Endothelial cell (in vitro differentiated cells): ENCODE measurements around the gene FRMD4A. TPM values are rescaled to one million over a fixed set of nuclear protein-coding genes. Genes with fewer than 3 reads are reported as not detected.

Experiments used
- DNase-seq: peaks from one replicate; pipeline ENCODE4 v3.0.0; 2021; ENCODE audit warnings: low spot score
- H3K27ac Mint-ChIP-seq: one replicate; pipeline ENCODE4 v1.8.0; 2021; ENCODE audit warnings: mixed read lengths, inconsistent platforms; ENCODE audit not compliant: unreplicated experiment
- H3K27me3 Mint-ChIP-seq: one replicate; pipeline ENCODE4 v1.8.0; 2021; ENCODE audit warnings: mild to moderate bottlenecking, moderate library complexity, mixed read lengths, inconsistent platforms; ENCODE audit not compliant: unreplicated experiment
- H3K36me3 Mint-ChIP-seq: one replicate; pipeline ENCODE4 v1.8.0; 2021; ENCODE audit warnings: mild to moderate bottlenecking, low read depth, mixed read lengths, inconsistent platforms; ENCODE audit not compliant: unreplicated experiment
- H3K4me1 Mint-ChIP-seq: one replicate; pipeline ENCODE4 v1.8.0; 2021; ENCODE audit warnings: mild to moderate bottlenecking, mixed read lengths, inconsistent platforms; ENCODE audit not compliant: unreplicated experiment
- H3K4me3 Mint-ChIP-seq: one replicate; pipeline ENCODE4 v1.8.0; 2021; ENCODE audit warnings: mild to moderate bottlenecking, mixed read lengths, inconsistent platforms; ENCODE audit not compliant: unreplicated experiment
- H3K9me3 Mint-ChIP-seq: one replicate; pipeline ENCODE4 v1.8.0; 2021; ENCODE audit warnings: mixed read lengths, inconsistent platforms; ENCODE audit not compliant: unreplicated experiment
- CTCF ChIP-seq: fragments of 200-600 bp; sonication (generic); IDR thresholded peaks from one replicate; pipeline ENCODE4 v1.5.0; 2021; ENCODE audit warnings: antibody characterized with exemption; ENCODE audit not compliant: unreplicated experiment
- total RNA-seq: library from RNA; stranded (reverse); fragmentation: NEBNext Ultra II Directional; extraction: Animal tissue kit (Norgen Biotek cat#: 25700); gene quantifications from one replicate; pipeline ENCODE4 v1.2.1, GENCODE V29; 2021; ENCODE audit not compliant: unreplicated experiment

The FRMD4A gene
- total RNA-seq, 1 donor from 2014 or later, result 68.9 TPM

GRCh38 chr10:13936826-13937225 is 393.9 kb downstream of the FRMD4A start:
- TF ChIP-seq CTCF, result no peak
- no peaks in the 10 kb centered on the region for H3K9me3 Mint-ChIP-seq
- peaks cover 7% of the 10 kb centered on the region for H3K36me3 Mint-ChIP-seq
- no peaks in the 10 kb centered on the region for H3K4me1 Mint-ChIP-seq
- DNase-seq, result no peak
- peaks cover 3% of the 10 kb centered on the region for H3K27me3 Mint-ChIP-seq
- H3K4me3 Mint-ChIP-seq, result no peak overlapping the region
- no peak overlapping the region for H3K27ac Mint-ChIP-seq

- DNase-seq, result no peak
- Mint-ChIP-seq H3K9me3 (no peaks in the 10 kb centered on the region), H3K36me3 (peaks cover 3% of the 10 kb centered on the region), H3K27ac (no peak overlapping the region), H3K4me1 (peaks cover 6% of the 10 kb centered on the region), H3K27me3 (peaks cover under 1% of the 10 kb centered on the region), H3K4me3 (no peak overlapping the region)
- no peak for TF ChIP-seq CTCF
Observed at GRCh38 chr10:13930120-13930519, 400.6 kb downstream of the FRMD4A start.

- H3K4me3 Mint-ChIP-seq, result no peak overlapping the region
- TF ChIP-seq CTCF, result no peak
- no peak overlapping the region for H3K27ac Mint-ChIP-seq
- H3K4me1 Mint-ChIP-seq, result peaks cover 6% of the 10 kb centered on the region
- H3K9me3 Mint-ChIP-seq, result no peaks in the 10 kb centered on the region
- no peaks in the 10 kb centered on the region for H3K36me3 Mint-ChIP-seq
- no peak for DNase-seq
- no peaks in the 10 kb centered on the region for H3K27me3 Mint-ChIP-seq
Observed at GRCh38 chr10:13928451-13928850, 402.3 kb downstream of the FRMD4A start.

- no peak overlapping the region for H3K4me3 Mint-ChIP-seq
- no peaks in the 10 kb centered on the region for H3K27me3 Mint-ChIP-seq
- peaks cover 6% of the 10 kb centered on the region for H3K4me1 Mint-ChIP-seq
- no peak for DNase-seq
- H3K27ac Mint-ChIP-seq, result no peak overlapping the region
- H3K36me3 Mint-ChIP-seq, result no peaks in the 10 kb centered on the region
- TF ChIP-seq CTCF, result no peak
- no peaks in the 10 kb centered on the region for H3K9me3 Mint-ChIP-seq
Observed at GRCh38 chr10:13925971-13926780, 404.5 kb downstream of the FRMD4A start.

- TF ChIP-seq CTCF, result no peak
- Mint-ChIP-seq H3K27ac (no peak overlapping the region), H3K4me1 (peaks cover 6% of the 10 kb centered on the region), H3K27me3 (no peaks in the 10 kb centered on the region), H3K9me3 (no peaks in the 10 kb centered on the region), H3K36me3 (no peaks in the 10 kb centered on the region), H3K4me3 (no peak overlapping the region)
- no peak for DNase-seq
Observed at GRCh38 chr10:13924040-13924725, 406.5 kb downstream of the FRMD4A start.
